Activated CD4-positive, alpha-beta T cell treated with anti-CD3 and anti-CD28 coated beads for 1 hour (primary cell): Measurements from ENCODE around the gene ADGRD1.

Source experiments
- DNase-seq: peaks from one replicate; pipeline ENCODE4 v3.0.0-alpha.2; 2020

The ADGRD1 gene

DNA sequence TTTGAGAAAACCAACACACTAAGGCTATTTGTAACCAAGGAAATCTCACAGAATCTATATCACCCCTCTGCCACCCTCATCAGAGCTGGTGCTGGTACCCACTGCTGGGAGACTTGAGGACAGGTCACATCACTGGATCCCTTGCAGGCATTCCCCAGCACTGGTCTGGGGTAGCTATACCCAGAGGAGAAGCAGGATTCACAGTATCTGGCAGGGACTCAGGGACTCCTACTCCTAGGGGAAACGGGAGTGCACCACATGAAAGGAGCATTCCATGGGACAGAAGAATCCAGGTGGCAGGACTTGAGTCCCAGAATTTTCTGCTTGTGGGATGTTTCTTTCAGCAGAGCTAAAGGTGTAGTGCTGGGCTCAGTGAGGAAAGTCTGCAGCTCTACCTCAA, 223.2 kb downstream of the ADGRD1 start:
- no peak for DNase-seq

DNA sequence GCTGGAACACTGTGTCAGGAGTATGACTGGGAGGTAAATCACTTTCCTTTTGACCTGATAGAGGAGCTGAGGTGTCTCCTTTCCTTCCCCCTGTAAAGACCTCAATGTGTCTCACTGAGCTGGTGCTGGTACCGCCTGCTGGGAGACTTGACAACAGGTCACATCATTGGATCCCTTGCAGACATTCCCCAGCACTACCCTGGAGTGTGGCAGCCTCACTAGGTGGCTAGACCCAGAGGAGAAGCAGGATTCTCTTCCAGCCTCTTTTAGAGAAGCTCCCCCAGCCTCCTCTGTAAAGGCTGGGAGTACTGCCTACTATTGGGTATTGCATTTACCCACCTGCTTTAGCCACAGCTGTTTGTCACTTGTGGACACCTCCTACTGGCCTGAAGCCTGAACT, 223.9 kb downstream of the ADGRD1 start:
- no peak for DNase-seq

DNA sequence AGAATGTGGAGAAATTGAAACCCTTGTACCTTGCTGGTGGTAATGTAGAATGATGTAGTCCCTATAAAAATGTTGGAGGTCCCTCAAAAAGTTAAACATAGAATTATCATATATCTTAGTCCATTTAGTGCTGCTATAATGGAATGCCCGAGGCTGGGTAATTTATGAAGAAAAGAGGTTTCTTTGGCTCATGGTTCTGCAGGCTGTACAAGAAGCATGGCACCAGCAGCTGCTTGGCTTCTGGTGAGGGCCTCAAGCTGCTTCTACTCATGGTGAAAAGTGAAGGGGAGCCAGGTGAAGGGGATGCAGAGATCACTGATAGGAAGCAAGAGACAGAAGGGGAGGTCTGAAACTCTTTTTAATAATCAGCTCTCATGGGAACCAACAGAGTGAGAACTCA, 233.9 kb downstream of the ADGRD1 start:
- no peak for DNase-seq

DNA sequence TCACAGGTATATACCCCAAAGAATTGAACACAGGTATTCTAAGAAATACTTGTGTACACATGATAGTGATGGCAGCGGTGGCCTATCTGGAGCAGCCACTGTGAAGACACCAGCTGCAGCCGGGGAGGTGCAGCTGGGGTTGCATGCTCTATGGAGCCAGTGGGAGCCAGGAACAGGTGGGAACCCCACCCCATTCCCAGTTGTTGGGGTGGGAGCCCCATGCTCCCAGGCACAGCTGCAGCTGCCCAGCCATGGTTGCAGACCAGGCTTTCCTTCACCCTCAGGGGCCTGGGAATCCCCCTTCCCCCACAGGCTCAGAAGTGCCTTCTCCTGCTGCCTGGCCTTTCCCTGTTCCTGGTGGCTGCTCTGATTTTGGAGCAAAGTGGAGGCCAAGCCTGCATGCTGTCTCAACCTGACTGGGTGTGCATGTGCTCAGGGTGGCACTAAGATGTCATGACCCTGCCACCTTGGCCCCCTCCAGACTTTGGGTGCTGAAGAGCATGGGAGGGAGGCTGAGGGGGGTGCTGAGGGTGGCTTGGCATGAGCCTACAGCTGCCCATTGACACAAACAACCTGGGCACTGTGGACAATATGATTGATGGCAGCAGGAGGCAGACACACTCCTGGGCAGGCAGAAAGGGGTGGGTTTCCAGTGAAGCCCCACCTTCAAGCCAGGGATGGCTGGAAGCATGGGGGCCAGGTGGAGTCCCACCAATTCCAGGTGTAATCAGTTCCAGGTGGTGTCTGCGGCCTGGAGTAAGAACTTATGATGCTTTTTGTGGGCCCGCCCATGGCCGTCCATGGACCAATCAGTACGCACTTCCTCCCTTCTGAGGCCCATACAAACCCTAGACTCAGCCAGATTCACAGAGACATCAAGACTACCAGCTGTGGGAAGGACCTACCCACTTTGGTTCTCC, 234.7 kb downstream of the ADGRD1 start:
- DNase-seq, result no peak

- no peak for DNase-seq
These were observed 236.1 kb downstream of the ADGRD1 start for GRCh38 chr12:131189781-131190180.

DNA sequence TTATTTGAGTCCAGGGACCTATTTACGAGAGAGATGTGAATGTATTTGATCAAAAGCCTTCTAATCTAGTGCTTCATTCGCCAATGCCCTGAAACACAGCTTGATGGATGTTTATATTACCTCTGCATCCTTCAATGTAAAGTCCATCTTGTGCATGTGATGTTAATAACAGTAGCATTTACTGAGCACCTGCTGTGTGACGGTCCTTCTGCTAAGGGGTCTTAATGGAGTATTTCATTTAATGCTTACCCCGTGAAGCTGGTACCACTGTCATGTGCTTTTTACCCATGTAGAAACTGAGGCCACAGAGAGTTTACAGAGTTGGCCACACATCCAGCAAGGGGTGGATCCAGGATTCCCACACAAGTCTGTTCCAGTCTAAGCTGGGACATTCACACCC, 237.3 kb downstream of the ADGRD1 start:
- no peak for DNase-seq
